Measurements from ENCODE around the gene TBL1XR1.

DNA sequence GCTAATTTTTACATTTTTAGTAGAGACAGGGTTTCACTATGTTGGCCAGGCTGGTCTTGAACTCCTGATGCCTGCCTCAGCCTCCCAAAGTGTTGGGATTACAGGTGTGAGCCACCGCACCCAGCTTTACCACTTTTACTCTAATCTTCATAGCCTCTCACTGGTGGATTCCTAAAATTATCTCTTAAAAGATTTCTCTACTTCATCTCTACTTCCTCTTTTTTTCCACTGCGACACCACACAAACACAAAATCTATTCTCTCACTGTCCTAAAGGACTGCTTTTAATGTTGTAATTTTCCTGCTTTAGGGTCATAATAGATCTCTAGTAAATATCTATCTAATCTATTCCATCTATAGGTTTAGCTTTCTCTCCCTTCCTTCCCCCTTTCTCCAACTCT is 34.0 kb upstream of the TBL1XR1 start:
- TF ChIP-seq SIN3A (IDR thresholded peaks at IDR 0.05; ENCODE audit: borderline replicate concordance, insufficient read depth, low read length) = no peak
- TF ChIP-seq POLR2AphosphoS5 (IDR thresholded peaks at IDR 0.05; ENCODE audit: low read depth, low read length) = no peak

All from PFSK-1 (cell line).